Measurements from ENCODE around the gene FGGY.
"Not testable (repeated sequence)": the region's sequence is repeated elsewhere in the genome, so short reads cannot be mapped to it uniquely, and the experiment has no call there.

Gene FGGY

DNA sequence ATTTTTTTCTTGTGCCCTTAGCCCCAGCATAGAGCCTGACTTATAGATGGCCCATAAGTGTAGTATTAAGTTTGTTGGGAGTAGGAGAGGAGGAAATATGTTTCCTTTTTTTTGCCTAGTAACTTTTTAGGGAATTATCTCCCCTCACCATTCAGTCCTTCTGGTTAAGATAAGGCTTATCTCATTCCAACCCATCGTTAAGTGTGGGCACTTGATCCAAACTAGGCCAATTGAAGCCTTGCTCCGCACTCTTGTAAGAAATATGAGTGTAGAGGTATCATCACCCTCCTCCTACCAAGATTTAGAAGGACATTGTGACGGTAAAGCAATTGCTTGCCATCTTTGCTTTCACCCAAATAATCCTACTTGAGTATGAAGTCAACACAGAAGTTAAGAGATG, 8.8 kb upstream of the FGGY start:
- no peak for DNase-seq (ENCODE audit: low spot score)

DNA sequence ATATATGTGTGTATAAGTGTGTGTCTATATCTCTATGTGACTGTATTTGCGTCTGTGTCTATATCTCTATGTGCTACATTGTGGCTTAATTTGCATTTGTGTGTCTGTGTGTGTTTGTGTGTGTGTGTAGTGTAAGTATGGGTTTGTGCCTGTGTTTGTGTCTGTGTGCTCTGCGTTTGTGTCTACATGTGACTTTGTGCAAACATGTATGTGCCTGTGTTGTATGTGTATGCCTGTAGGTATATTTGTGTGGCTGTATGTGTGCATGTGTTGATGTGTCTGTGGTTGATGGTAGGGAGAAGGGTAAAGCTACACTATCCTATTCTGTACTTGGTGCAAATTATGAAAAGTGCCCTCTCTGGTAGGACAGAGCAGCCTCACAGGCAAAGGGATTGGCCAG, 7.3 kb upstream of the FGGY start:
- DNase-seq (ENCODE audit: low spot score): no peak

DNA sequence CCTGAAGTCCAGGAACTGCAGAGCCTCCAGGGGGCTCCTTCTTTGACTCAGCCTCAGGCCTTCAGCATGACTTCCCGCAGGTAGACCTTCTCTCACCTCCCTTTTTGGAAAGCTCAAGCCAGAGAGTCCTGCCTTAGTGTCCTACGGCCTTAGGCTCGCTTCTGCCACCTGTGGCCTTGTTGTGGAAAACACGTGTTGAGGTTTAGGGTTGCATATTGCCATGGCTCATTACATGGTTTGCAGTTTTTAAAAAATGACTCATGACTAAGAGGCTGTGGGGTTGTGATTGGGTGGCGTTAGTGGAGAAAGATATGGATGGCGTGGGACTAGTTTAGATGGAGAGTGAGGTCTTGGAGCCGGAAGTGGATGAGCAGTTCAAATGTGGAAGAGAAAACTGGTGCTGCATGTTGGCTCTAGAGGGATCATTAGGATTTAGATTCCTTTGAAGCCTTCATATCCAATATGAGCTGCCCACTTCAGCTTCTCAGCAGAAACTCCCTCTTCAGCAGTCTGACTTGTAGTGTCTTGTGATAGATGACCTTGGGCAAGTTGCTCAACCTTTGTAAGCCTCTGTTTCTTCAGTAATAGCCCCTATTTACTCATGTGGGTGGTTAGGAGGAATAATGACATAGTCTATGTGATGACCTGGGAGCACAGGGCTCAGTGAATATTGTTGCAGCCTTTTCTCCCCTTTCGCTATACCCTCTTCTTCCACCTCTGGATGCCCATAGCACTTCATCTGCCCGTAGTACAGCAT, 6.5 kb upstream of the FGGY start:
- DNase-seq (ENCODE audit: low spot score): no peak

GRCh38 chr1:59291561-59291960, 5.3 kb upstream of the FGGY start:
- no peak for DNase-seq (ENCODE audit: low spot score)

GRCh38 chr1:59292562-59292961, 4.3 kb upstream of the FGGY start:
- DNase-seq (ENCODE audit: low spot score): peak; percentile 64

GRCh38 chr1:59293206-59293605, 3.7 kb upstream of the FGGY start:
- DNase-seq (ENCODE audit: low spot score): no peak

DNA sequence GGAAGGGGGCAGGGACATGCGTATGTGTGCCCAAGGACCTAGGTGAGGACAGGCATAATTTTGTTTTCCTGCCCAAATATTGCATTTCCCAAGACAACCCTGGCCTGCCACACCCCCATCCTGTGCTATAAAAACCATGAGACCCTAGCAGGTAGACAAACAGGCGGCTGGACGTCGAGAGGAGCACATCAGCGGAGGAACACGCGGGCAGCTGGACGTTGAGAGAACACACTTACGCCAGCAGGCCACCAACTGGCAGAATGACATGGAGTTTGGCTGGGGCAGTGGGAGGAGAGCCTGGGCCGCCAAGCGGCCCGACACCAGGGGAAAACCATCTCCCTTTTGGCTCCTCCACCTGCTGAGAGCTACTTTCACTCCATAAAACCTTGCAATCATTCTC, 3.0 kb upstream of the FGGY start:
- DNase-seq (ENCODE audit: low spot score): no peak

DNA sequence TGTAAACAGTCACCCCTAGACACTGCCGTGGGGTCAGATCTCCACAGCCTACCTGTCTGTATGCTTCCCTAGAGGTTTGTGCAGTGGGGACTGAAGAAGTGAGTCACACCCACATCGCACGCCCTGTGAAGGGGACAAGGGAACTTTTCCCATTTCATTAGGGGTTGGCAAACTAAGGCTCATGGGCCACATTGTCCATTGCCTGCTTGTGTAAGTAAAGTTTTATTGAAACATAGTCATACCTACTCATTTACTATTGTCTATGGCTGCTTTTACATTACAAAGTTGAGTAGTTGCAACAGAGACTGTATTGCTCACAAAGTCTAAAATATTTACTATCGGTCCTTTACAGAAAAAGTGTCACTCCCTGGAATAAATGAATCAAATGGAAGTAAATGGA, 2.5 kb upstream of the FGGY start:
- no peak for DNase-seq (ENCODE audit: low spot score)

DNA sequence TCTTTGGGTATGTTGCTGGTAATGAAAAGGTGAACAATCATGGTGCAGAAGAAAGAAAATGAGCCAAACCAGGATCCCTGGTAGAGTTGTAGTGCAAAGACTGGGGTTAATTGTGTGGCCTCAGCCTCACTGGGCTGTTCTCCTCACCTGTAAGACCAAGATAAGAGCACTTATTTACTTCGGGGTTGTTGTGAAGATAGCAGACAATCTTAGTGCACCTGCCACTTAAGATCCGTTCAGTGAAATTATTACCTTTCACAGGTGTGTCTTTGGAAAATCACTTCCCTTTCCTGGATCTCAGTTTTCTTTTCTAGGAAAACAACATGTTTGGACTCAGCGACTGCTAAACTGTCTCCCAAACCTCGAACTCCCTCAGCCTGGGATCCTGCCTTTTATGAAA, 1.3 kb upstream of the FGGY start:
- DNase-seq (ENCODE audit: low spot score): no peak

DNA sequence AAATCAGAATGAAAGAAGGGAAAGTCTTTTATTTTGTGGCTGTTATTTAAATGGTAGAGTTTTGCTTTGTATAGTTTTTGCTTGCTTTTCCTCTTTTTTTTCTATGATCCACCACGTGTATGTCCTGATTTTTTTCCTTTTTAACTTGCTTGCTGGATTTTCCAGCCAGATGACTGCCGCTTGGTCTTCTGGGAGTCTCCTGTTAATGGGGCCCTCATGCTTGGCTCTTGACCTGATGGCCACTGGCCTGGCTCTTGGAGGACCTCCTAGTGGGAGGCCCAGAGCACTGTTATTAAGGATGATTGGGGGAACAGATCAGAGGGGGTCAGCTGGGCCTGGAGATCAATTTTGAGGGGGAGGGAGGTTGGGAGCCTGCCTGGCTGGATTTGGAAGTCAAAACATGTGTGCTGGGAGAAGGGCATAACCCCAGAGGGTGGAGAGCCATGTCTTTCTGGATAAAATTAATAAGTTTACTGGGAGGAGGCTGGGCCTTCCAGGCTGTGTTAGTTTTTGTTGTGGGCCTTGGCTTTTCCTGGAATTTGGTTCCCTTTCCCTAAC, 1.2 kb downstream of the FGGY start:
- no peak for DNase-seq (ENCODE audit: low spot score)

DNA sequence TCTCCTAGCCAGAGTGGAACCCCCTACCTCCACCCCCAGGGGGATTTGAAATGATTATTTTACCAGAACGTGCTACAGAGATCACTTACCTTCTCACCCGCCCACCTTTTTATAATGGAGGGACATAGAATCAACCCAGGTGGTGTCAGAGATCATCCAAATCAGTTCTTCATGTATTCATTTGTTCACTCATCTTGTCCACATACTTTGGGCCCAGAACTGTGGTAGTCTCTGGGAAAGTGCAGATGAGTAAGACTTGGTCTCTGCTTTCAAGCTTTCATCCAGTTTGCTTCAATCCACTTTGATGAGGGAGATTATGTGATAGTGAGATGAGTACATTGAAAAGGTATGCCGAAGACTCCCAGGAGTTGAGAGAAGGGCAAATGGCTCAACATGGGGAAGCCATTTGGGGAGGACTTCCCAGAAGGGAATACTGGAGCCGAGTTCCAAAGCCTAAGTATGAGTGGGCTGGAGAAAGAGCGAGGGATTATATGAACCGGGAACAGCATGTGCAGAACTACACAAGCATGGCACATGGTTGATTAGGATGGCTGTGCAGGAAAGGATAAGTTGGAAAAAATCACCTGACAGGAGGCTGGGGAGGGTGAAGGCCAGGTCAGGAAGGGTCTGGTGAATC, 1.9 kb downstream of the FGGY start:
- no peak for DNase-seq (ENCODE audit: low spot score)

GRCh38 chr1:59299670-59300069, 2.8 kb downstream of the FGGY start:
- DNase-seq (ENCODE audit: low spot score): not testable (repeated sequence)

DNA sequence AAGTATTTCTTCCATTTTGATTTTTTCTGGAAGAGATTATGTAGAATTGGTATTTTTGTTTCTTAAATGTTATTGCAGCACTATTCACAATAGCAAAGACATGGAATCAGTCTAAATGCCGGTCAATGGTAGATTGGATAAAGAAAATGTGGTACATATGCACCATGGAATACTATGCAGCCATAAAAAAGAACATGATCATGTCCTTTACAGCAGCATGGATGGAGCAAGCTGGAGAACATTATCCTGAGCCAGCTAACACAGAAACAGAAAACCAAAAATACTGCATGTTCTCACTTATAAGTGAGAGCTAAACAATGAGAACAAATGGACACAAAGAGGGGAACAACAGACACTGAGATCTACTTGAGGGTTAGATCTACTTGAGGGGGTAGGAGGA, 5.4 kb downstream of the FGGY start:
- no peak for DNase-seq (ENCODE audit: low spot score)

GRCh38 chr1:59302871-59303270, 6.0 kb downstream of the FGGY start:
- no peak for DNase-seq (ENCODE audit: low spot score)

GRCh38 chr1:59305188-59305587, 8.3 kb downstream of the FGGY start:
- DNase-seq (ENCODE audit: low spot score): no peak

DNA sequence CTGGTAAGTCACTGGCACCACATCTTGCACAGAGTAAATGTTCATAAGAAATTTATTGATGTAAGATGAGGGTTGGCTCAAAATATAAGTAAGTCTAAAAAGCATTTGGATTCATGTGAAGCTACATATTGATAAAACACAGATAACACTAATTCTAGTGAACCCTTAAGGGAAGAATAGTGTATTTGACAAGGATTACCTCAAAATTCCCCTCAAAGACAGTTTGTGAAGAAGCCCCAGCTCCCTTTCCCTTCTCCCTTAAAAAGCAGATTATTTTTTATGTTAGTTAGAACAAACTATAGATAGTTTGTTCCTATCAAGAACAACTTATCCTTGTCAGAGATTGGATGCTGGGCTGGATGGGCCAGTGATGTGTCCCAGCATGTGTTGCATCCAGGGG, 10.7 kb downstream of the FGGY start:
- DNase-seq (ENCODE audit: low spot score): no peak

DNA sequence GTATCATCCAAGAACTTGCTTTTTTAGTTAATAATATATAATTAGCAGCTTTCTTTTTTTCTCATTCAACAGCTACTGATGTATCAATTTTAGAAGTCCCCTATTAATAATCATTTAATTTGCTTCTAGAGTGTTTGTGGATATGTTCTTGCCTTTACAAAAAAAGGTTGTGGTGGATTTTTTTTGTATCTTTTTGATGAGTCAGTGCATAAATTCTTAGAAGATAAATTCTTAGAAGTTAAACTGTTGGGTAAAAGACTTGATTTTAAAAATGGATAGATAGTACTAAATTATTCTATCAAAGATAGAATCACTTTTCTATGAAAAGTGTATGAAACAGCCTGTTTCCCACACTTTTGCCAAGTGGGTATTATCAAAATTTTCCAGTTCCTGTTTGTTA, 11.9 kb downstream of the FGGY start:
- DNase-seq (ENCODE audit: low spot score): no peak

DNA sequence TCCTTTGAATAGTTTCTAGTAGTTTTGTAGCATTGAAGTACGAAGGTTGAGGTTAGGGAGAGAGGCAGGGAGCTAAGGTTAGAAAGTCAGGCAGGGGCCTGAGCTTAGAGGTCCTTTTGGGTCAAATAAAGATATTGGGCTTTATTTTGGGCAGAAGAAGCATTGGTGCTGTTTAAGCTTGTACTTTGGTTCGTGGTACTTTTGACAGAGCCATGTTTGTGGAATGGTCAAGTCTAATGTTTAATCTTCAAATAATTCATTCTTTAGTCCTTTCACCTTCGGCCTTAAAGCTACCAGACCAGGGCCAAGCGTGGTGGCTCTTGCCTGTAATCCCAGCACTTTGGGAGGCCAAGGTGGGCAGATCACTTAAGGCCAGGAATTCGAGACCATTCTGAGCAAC, 12.5 kb downstream of the FGGY start:
- no peak for DNase-seq (ENCODE audit: low spot score)

- no peak for DNase-seq (ENCODE audit: low spot score)
Observed at GRCh38 chr1:59309795-59310548, 13.1 kb downstream of the FGGY start.

GRCh38 chr1:59310549-59311250, 13.8 kb downstream of the FGGY start:
- DNase-seq (ENCODE audit: low spot score): no peak

GRCh38 chr1:59314776-59315528, 18.1 kb downstream of the FGGY start:
- DNase-seq (ENCODE audit: low spot score): no peak

Measured in globus pallidus (tissue), 1 donor.